ENCODE measurements around the gene NR6A1. TPM values are rescaled to one million over a fixed set of nuclear protein-coding genes. Genes with fewer than 3 reads are reported as not detected.

Gene NR6A1
- total RNA-seq, 2 experiments from 2014 or later, result not detected

- CTCF ChIA-PET, result no interaction called here
- no peak overlapping the region for H3K27ac ChIP-seq (ENCODE audit: low read depth in 1 of 2, low read length in 2 of 2)
- H3K27me3 Mint-ChIP-seq, result no peaks in the 10 kb centered on the region
- no peaks in the 10 kb centered on the region for H3K4me1 ChIP-seq (ENCODE audit: insufficient read depth, low read length)
- H3K27ac Mint-ChIP-seq, result no peak overlapping the region
- intact Hi-C loops (cut with DNase I, micrococcal nuclease), result loop anchor here in 1 of 2 experiments (5.0 kb wide), 1 partner anchor 159 kb away; no protein-coding TSS in a partner anchor
- POLR2A ChIA-PET, result no interaction called here
- no peak for ATAC-seq (ENCODE audit: poor library complexity)
- H3K9me3 ChIP-seq (ENCODE audit: control insufficient read depth in 1 of 2, insufficient read depth in 1 of 2, low read length in 2 of 2), result no peaks in the 10 kb centered on the region
- H3K9me3 Mint-ChIP-seq, result no peaks in the 10 kb centered on the region
- TF ChIP-seq CTCF (IDR thresholded peaks at IDR 0.05), result no peak
- H3K4me3 ChIP-seq (ENCODE audit: low read length), result no peak overlapping the region
- no peak overlapping the region for H3K4me3 Mint-ChIP-seq
- H3K36me3 ChIP-seq (ENCODE audit: insufficient read depth, low read length), result no peaks in the 10 kb centered on the region
- peaks cover 5% of the 10 kb centered on the region for H3K4me1 Mint-ChIP-seq (ENCODE audit: low read depth)
- H3K27me3 ChIP-seq (ENCODE audit: control insufficient read depth in 1 of 2, insufficient read depth in 2 of 2, low read length in 2 of 2), result peaks cover 0 to 2% of the 10 kb centered on the region in 2 experiments
- H3K36me3 Mint-ChIP-seq (ENCODE audit: low read depth), result no peaks in the 10 kb centered on the region
- DNase-seq, result no peak
Observed at GRCh38 chr9:124553738-124554137, 217.4 kb downstream of the NR6A1 start.

GRCh38 chr9:124552273-124552605 is 218.9 kb downstream of the NR6A1 start:
- Mint-ChIP-seq H3K27me3 (no peaks in the 10 kb centered on the region), H3K4me1 (ENCODE audit: low read depth) (peaks cover 7% of the 10 kb centered on the region), H3K27ac (no peak overlapping the region), H3K4me3 (no peak overlapping the region), H3K36me3 (ENCODE audit: low read depth) (no peaks in the 10 kb centered on the region), H3K9me3 (no peaks in the 10 kb centered on the region)
- TF ChIP-seq CTCF (IDR thresholded peaks at IDR 0.05), result no peak
- no peak overlapping the region for H3K27ac ChIP-seq (ENCODE audit: low read depth in 1 of 2, low read length in 2 of 2)
- H3K27me3 ChIP-seq (ENCODE audit: control insufficient read depth in 1 of 2, insufficient read depth in 2 of 2, low read length in 2 of 2), result peaks cover 0 to 2% of the 10 kb centered on the region in 2 experiments
- ChIA-PET CTCF (interaction anchor here (1.3 to 1.6 kb wide), 2 partner anchors 15 to 160 kb away, joined by 4 to 7 read pairs; no protein-coding TSS in a partner anchor), POLR2A (no interaction called here)
- no peaks in the 10 kb centered on the region for H3K9me3 ChIP-seq (ENCODE audit: control insufficient read depth in 1 of 2, insufficient read depth in 1 of 2, low read length in 2 of 2)
- DNase-seq, result no peak
- H3K36me3 ChIP-seq (ENCODE audit: insufficient read depth, low read length), result no peaks in the 10 kb centered on the region
- H3K4me1 ChIP-seq (ENCODE audit: insufficient read depth, low read length), result no peaks in the 10 kb centered on the region
- no peak overlapping the region for H3K4me3 ChIP-seq (ENCODE audit: low read length)
- intact Hi-C loops (cut with DNase I, micrococcal nuclease), result loop anchor here in 1 of 2 experiments (5.0 kb wide), 1 partner anchor 160 kb away; no protein-coding TSS in a partner anchor
- no peak for ATAC-seq (ENCODE audit: poor library complexity)

- Mint-ChIP-seq H3K4me1 (ENCODE audit: low read depth) (peaks cover 7% of the 10 kb centered on the region), H3K9me3 (no peaks in the 10 kb centered on the region), H3K36me3 (ENCODE audit: low read depth) (no peaks in the 10 kb centered on the region), H3K4me3 (no peak overlapping the region), H3K27ac (no peak overlapping the region), H3K27me3 (no peaks in the 10 kb centered on the region)
- Histone ChIP-seq H3K4me1 (ENCODE audit: insufficient read depth, low read length) (no peaks in the 10 kb centered on the region), H3K4me3 (ENCODE audit: low read length) (no peak overlapping the region), H3K27ac (ENCODE audit: low read depth in 1 of 2, low read length in 2 of 2) (no peak overlapping the region), H3K9me3 (ENCODE audit: control insufficient read depth in 1 of 2, insufficient read depth in 1 of 2, low read length in 2 of 2) (no peaks in the 10 kb centered on the region), H3K27me3 (ENCODE audit: control insufficient read depth in 1 of 2, insufficient read depth in 2 of 2, low read length in 2 of 2) (peaks cover 0 to 2% of the 10 kb centered on the region in 2 experiments), H3K36me3 (ENCODE audit: insufficient read depth, low read length) (no peaks in the 10 kb centered on the region)
- ATAC-seq (ENCODE audit: poor library complexity), result peak; percentile 39
- DNase-seq, result peak in 6 of 14 experiments; percentile 1 to 40 (median 26)
- CTCF ChIA-PET, result interaction anchor here (1.3 to 1.6 kb wide), 2 partner anchors 15 to 160 kb away, joined by 4 to 7 read pairs; no protein-coding TSS in a partner anchor
- intact Hi-C loops (cut with DNase I, micrococcal nuclease), result loop anchor here (1.0 to 5.0 kb wide), 2 partner anchors 161 kb away; no protein-coding TSS in a partner anchor
- TF ChIP-seq CTCF (IDR thresholded peaks at IDR 0.05), result peak; percentile 41
- POLR2A ChIA-PET, result interaction anchor here (0.8 kb wide), 1 partner anchor 143 kb away, joined by 3 read pairs; no protein-coding TSS in a partner anchor
Observed at GRCh38 chr9:124551472-124552272, 219.4 kb downstream of the NR6A1 start.
